Activated T-cell treated with anti-CD3 and anti-CD28 coated beads for 24 hours (primary cell): ENCODE data around the gene HMGN5.

Source experiments
- DNase-seq: peaks from one replicate; pipeline ENCODE4 v3.0.0-alpha.2; 2020; ENCODE audit warnings: low read depth

The HMGN5 gene

GRCh38 chrX:81120258-81120935 lies 81.3 kb downstream of the HMGN5 start:
- DNase-seq: no peak

GRCh38 chrX:81114757-81115156 lies 87.0 kb downstream of the HMGN5 start:
- DNase-seq: no peak

GRCh38 chrX:81110286-81110685 lies 91.4 kb downstream of the HMGN5 start:
- DNase-seq: no peak

- DNase-seq: no peak
Measured at GRCh38 chrX:81082649-81083048, 119.1 kb downstream of the HMGN5 start.
